K562 (cell line): ENCODE data around the gene ZNF239. TPM values are rescaled to one million over a fixed set of nuclear protein-coding genes. Genes with fewer than 3 reads are reported as not detected.
A peak's percentile ranks its signal among the peaks of the same experiment; 100 is the strongest.

Source experiments
- ATAC-seq: fragments of 200-7000 bp; cut with Tn5 transposase; 3 replicates; pipeline ENCODE4 v1.9.1; 2020; ENCODE audit warnings: moderate library complexity
- BruUV-seq: library from RNA; stranded (reverse); fragments of 400-500 nt; replicated peaks from 2 replicates; lab custom pipeline; 2021; lab: Mats Ljungman, UMichigan
- CTCF ChIA-PET: fragments of 300-600 bp; formaldehyde crosslinking; extraction: SDS; loops from one replicate; lab custom pipeline; 2021; ENCODE audit warnings: low intra/inter-chr PET ratio; lab: Yijun Ruan, JAX
- POLR2A ChIA-PET: fragments of 300-600, 350-650 bp; sonication (Branson Sonifier 250); formaldehyde crosslinking; extraction: SDS; loops from one replicate; lab custom pipeline; 2021; ENCODE audit warnings: antibody characterized with exemption, inconsistent platforms; lab: Yijun Ruan, JAX
- DNase-seq, 4 experiments: peaks; one replicate each; pipeline versions ENCODE4 v3.0.0 to v3.0.0-alpha.2; 2011 to 2018; ENCODE audit warnings: low spot score in 3 of 4, mixed read lengths in 3 of 4; ENCODE audit errors: extremely low read depth in 1 of 4
- FAIRE-seq: peaks from 2 replicates; lab custom pipeline; 2011; peaks lifted over from hg19 to GRCh38; lab: Jason Lieb, UNC
- H2AFZ ChIP-seq: 2 replicates; pipeline ENCODE4 v1.6.0; 2011; ENCODE audit warnings: low read depth, low read length, control low read depth, inconsistent platforms
- H3K27ac ChIP-seq: fragments of 200-600 bp; 3 replicates; pipeline ENCODE4 v1.8.0; 2011; ENCODE audit warnings: low read depth, mild to moderate bottlenecking, control low read depth, inconsistent platforms, low read length, moderate library complexity, mixed read lengths; ENCODE audit errors: extremely low read depth
- H3K27me3 ChIP-seq, 2 experiments: fragments of 300-600 bp in 1 of 2; 2 replicates in 1 of 2; 3 replicates in 1 of 2; pipeline versions ENCODE4 v1.6.0 to v1.8.0; 2011; ENCODE audit warnings: inconsistent platforms in 2 of 2, low read length in 2 of 2, mild to moderate bottlenecking in 1 of 2, mixed read lengths in 1 of 2, moderate library complexity in 1 of 2; ENCODE audit not compliant: control insufficient read depth in 2 of 2, insufficient read depth in 2 of 2
- H3K36me3 ChIP-seq: fragments of 300-600 bp; 3 replicates; pipeline ENCODE4 v1.8.0; 2011; ENCODE audit warnings: mild to moderate bottlenecking, low read length, inconsistent platforms; ENCODE audit not compliant: control insufficient read depth, insufficient read depth
- H3K4me1 ChIP-seq, 2 experiments: fragments of 200-600 bp in 1 of 2; replicated peaks in 1 of 2; 2 replicates in 1 of 2; 3 replicates in 1 of 2; pipeline versions ENCODE4 v1.5.1 to v1.8.0; 2011; ENCODE audit warnings: inconsistent platforms in 2 of 2, low read length in 2 of 2, mild to moderate bottlenecking in 1 of 2, mixed read lengths in 1 of 2, moderate library complexity in 1 of 2; ENCODE audit not compliant: control insufficient read depth in 2 of 2, insufficient read depth in 2 of 2
- H3K4me2 ChIP-seq: 2 replicates; pipeline ENCODE4 v1.6.1; 2011; ENCODE audit warnings: low read length, control low read depth, inconsistent platforms, mixed read lengths; ENCODE audit not compliant: insufficient read depth
- H3K4me3 ChIP-seq: fragments of 200-600 bp; sonication (generic), shearing (Covaris generic); 2 replicates; pipeline ENCODE4 v1.5.1; 2016; ENCODE audit warnings: control low read depth, inconsistent platforms
- H3K79me2 ChIP-seq: fragments of 200-600 bp; 3 replicates; pipeline ENCODE4 v1.8.0; 2011; ENCODE audit warnings: low read length, inconsistent platforms; ENCODE audit not compliant: control insufficient read depth, insufficient read depth
- H3K9ac ChIP-seq, 2 experiments: 2 replicates each; pipeline versions ENCODE4 v1.6.0 to v1.6.1; 2011; ENCODE audit warnings: low read depth in 2 of 2, low read length in 2 of 2, control low read depth in 1 of 2, inconsistent platforms in 1 of 2, mild to moderate bottlenecking in 1 of 2, mixed read lengths in 1 of 2; ENCODE audit not compliant: insufficient read depth in 1 of 2
- H3K9me1 ChIP-seq: one replicate; pipeline ENCODE4 v1.6.0; 2011; ENCODE audit warnings: inconsistent platforms, mild to moderate bottlenecking, low read length, moderate library complexity; ENCODE audit not compliant: control insufficient read depth, insufficient read depth
- H3K9me3 ChIP-seq: replicated peaks from 2 replicates; pipeline ENCODE4 v1.5.1; 2011; ENCODE audit warnings: low read depth, low read length, inconsistent platforms; ENCODE audit not compliant: control insufficient read depth, insufficient read depth
- H4K20me1 ChIP-seq: replicated peaks from 2 replicates; pipeline ENCODE4 v1.6.1; 2011; ENCODE audit warnings: low read length, inconsistent platforms, mixed read lengths; ENCODE audit not compliant: control insufficient read depth, insufficient read depth
- BRD4 ChIP-seq: fragments of 200-600 bp; sonication (generic); IDR thresholded peaks from 2 replicates; pipeline ENCODE4 v1.6.1; 2017; ENCODE audit warnings: inconsistent platforms
- LCOR ChIP-seq: sonication (generic); formaldehyde crosslinking; IDR thresholded peaks from 2 replicates; pipeline ENCODE4 v1.8.0; 2022; ENCODE audit warnings: mild to moderate bottlenecking, missing genetic modification reagents
- MECOM ChIP-seq: fragments of 250-450 bp; sonication (Bioruptor Pico); IDR thresholded peaks from 2 replicates; pipeline ENCODE4 v1.8.0; 2022; ENCODE audit warnings: inconsistent platforms
- TAF7 ChIP-seq: fragments of 450-650 bp; IDR thresholded peaks from 2 replicates; pipeline ENCODE4 v1.6.1; 2016; ENCODE audit warnings: missing genetic modification characterization, missing compliant biosample characterization
- YBX1 ChIP-seq: fragments of 450-650 bp; IDR thresholded peaks from 2 replicates; pipeline ENCODE4 v1.7.1; 2016; ENCODE audit warnings: mild to moderate bottlenecking
- ZNF133 ChIP-seq: fragments of 250-450 bp; sonication (Bioruptor Pico); IDR thresholded peaks from 2 replicates; pipeline ENCODE4 v1.4.0; 2020; ENCODE audit warnings: mild to moderate bottlenecking
- ZNF212 ChIP-seq: fragments of 450-650 bp; formaldehyde crosslinking; IDR thresholded peaks from 2 replicates; pipeline ENCODE4 v1.4.0; 2020; ENCODE audit warnings: mild to moderate bottlenecking
- WGBS: fragments of 100-300 bp; shearing (Covaris generic); methylation state at CpG from one replicate; pipeline ENCODE4 v1.1.6; 2016; ENCODE audit warnings: low coverage, mixed read lengths; ENCODE audit not compliant: insufficient coverage; ENCODE audit errors: missing lambda C conversion rate; 5-methylcytosine and 5-hydroxymethylcytosine counted together
- in situ Hi-C: fragments of 300-500 bp; cut with MboI; formaldehyde crosslinking; loops from 4 replicates; pipeline ENCODE4 v1.15.0; 2018; ENCODE audit warnings: inconsistent platforms, mixed read lengths
- intact Hi-C: fragments of 100-400 bp; cut with micrococcal nuclease; formaldehyde crosslinking; loops from 2 replicates; pipeline ENCODE4 v1.14.2; 2022
- polyA plus RNA-seq, 8 experiments: library from polyadenylated mRNA; depleted of rRNA in 4 of 8; stranded (reverse) in 5 of 8; unstranded in 3 of 8; fragments of >200 nt; fragmentation: Nextera tagmentation in 2 of 8; fragmentation: Illumina TruSeq in 1 of 8; extraction: Ambion mirVana in 2 of 8; extraction: Trizol in 1 of 8; gene quantifications; 2 replicates each; pipeline versions ENCODE4 v1.2.1 to v1.2.3, GENCODE V29; 2011 to 2014; ENCODE audit warnings: inconsistent platforms in 1 of 8, missing spikeins in 1 of 8
- total RNA-seq, 7 experiments: library from RNA; depleted of rRNA in 6 of 7; stranded (reverse); fragments of >200 nt in 6 of 7; fragmentation: Illumina TruSeq in 2 of 7; extraction: Trizol in 2 of 7; gene quantifications; 2 replicates each; pipeline versions ENCODE4 v1.2.1 to v1.2.3, GENCODE V29; 2011 to 2021; ENCODE audit warnings: low replicate concordance in 1 of 7
- TF ChIP-seq, protein P1 (sequence below): fragments of 450-650 bp; IDR thresholded peaks from 2 replicates; pipeline ENCODE4 v1.7.0; 2016; ENCODE audit warnings: borderline replicate concordance
- TF ChIP-seq, protein P2 (sequence below), 2 experiments: IDR thresholded peaks in 1 of 2; conservative IDR thresholded peaks in 1 of 2; 2 replicates each; pipeline ENCODE4 v1.6.1; 2016; ENCODE audit warnings: low read depth in 2 of 2, mild to moderate bottlenecking in 1 of 2, missing compliant biosample characterization in 1 of 2, missing genetic modification characterization in 1 of 2, moderate library complexity in 1 of 2

ZNF239 gene
- total and polyA plus RNA-seq, 9 of the 15 experiments (the other 6 are each of a cell fraction or from before 2014, with no cell fraction given), result 13.7 to 26.7 (median 23.4) TPM

DNA sequence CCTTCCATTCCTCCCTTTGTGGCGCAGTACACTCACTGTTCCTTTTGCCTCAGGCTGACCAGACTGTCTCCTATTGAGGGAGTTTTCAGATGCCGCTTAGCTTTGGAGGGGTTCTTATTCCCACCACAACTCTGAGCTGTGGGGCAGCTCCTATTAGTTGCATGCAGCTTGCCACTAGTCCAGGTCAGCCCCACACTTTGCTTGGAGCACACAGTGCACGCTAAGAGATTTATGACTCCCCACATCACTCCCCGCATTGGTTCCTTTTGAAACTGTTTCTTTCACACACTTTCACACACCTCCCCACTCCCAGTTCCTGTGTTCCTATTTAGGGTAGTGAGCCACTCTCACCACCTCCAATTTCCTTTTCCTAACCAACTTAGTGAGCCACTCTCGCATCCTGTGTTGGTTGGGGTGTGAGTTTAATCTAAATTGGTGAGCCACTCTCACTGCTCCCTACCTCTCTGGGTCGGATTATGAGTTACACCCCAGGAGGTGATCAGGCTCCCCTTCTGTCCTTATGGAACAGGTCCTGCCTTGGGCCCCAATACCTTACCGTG, 21.4 kb upstream of the ZNF239 start:
- POLR2A ChIA-PET, result interaction anchor here (0.8 to 2.4 kb wide), 3 partner anchors 10 to 56 kb away, joined by 3 to 12 read pairs (median 4); no protein-coding TSS in a partner anchor
- no peak for DNase-seq
- CTCF ChIA-PET, result no interaction called here
- intact Hi-C loops (no loop called here), in situ Hi-C loops (no loop called here)
- H3K4me3 ChIP-seq, result no peak overlapping the region
- no TSS peak for BruUV-seq
- peak overlapping the region; percentile 82 for H3K4me2 ChIP-seq
- H3K4me1 ChIP-seq, result peaks cover 11 to 19% of the 10 kb centered on the region in 2 experiments
- no peaks in the 10 kb centered on the region for H4K20me1 ChIP-seq
- peaks cover 11% of the 10 kb centered on the region for H3K9me3 ChIP-seq
- peak overlapping the region; percentile 93 for H2AFZ ChIP-seq
- WGBS, result 36% methylated on average over 7 of the region's 7 CpGs
- peak overlapping the region; percentile 46 to 68; a peak in 3 of 4 replicates for H3K9ac ChIP-seq
- no peaks in the 10 kb centered on the region for H3K9me1 ChIP-seq
- ATAC-seq, result peak; percentile 65
- H3K36me3 ChIP-seq, result no peaks in the 10 kb centered on the region
- H3K27me3 ChIP-seq, result no peaks in the 10 kb centered on the region
- no peaks in the 10 kb centered on the region for H3K79me2 ChIP-seq
- no peak overlapping the region for H3K27ac ChIP-seq
- no peak for FAIRE-seq
- no peak; the same call in 1 of the 2 replicates for TF ChIP-seq TAF7
- TF ChIP-seq YBX1, result no peak
- TF ChIP-seq, protein P1, sequence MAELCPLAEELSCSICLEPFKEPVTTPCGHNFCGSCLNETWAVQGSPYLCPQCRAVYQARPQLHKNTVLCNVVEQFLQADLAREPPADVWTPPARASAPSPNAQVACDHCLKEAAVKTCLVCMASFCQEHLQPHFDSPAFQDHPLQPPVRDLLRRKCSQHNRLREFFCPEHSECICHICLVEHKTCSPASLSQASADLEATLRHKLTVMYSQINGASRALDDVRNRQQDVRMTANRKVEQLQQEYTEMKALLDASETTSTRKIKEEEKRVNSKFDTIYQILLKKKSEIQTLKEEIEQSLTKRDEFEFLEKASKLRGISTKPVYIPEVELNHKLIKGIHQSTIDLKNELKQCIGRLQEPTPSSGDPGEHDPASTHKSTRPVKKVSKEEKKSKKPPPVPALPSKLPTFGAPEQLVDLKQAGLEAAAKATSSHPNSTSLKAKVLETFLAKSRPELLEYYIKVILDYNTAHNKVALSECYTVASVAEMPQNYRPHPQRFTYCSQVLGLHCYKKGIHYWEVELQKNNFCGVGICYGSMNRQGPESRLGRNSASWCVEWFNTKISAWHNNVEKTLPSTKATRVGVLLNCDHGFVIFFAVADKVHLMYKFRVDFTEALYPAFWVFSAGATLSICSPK, result no peak
- TF ChIP-seq ZNF133 (CRISPR knock-in tag), result no peak
- TF ChIP-seq ZNF212 (CRISPR knock-in tag), result no peak
- no peak for TF ChIP-seq BRD4
- no peak for TF ChIP-seq LCOR (CRISPR knock-in tag)
- TF ChIP-seq MECOM (CRISPR knock-in tag), result no peak
- TF ChIP-seq, protein P2, sequence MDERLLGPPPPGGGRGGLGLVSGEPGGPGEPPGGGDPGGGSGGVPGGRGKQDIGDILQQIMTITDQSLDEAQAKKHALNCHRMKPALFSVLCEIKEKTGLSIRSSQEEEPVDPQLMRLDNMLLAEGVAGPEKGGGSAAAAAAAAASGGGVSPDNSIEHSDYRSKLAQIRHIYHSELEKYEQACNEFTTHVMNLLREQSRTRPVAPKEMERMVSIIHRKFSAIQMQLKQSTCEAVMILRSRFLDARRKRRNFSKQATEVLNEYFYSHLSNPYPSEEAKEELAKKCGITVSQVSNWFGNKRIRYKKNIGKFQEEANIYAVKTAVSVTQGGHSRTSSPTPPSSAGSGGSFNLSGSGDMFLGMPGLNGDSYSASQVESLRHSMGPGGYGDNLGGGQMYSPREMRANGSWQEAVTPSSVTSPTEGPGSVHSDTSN (CRISPR knock-in tag; IDR thresholded peaks at IDR 0.05; ENCODE audit: low read depth), result no peak
- TF ChIP-seq, protein P2 (tag; conservative IDR thresholded peaks at IDR 0.05; ENCODE audit: low read depth), result peak; percentile 68
